Neural cell (in vitro differentiated cells): ENCODE results near the gene SLCO1C1. TPM values are rescaled to one million over a fixed set of nuclear protein-coding genes. Genes with fewer than 3 reads are reported as not detected.

Experiments
- H2AFZ ChIP-seq: fragments of 200-600, 300-800 bp; sonication (generic), shearing (Covaris generic); 2 replicates; pipeline ENCODE4 v1.6.0; 2014; ENCODE audit warnings: low read depth, mild to moderate bottlenecking, antibody characterized with exemption, low read length, moderate library complexity
- H3F3A ChIP-seq: fragments of 200-600 bp; shearing (Covaris generic); 2 replicates; pipeline ENCODE4 v1.6.1; 2016; ENCODE audit warnings: mild to moderate bottlenecking, moderate library complexity, mixed read lengths, antibody characterized with exemption, low read length; ENCODE audit not compliant: insufficient read depth, poor library complexity, severe bottlenecking
- H3K27ac ChIP-seq: fragments of 200-600, 300-800 bp; sonication (generic), shearing (Covaris generic); 2 replicates; pipeline ENCODE4 v1.5.1; 2014; ENCODE audit warnings: mild to moderate bottlenecking, low read length, moderate library complexity
- H3K27me3 ChIP-seq: fragments of 300-800, 200-600 bp; sonication (generic), shearing (Covaris generic); 2 replicates; pipeline ENCODE4 v1.6.0; 2014; ENCODE audit warnings: mild to moderate bottlenecking, low read depth, low read length, moderate library complexity; ENCODE audit not compliant: insufficient read depth
- H3K36me3 ChIP-seq: fragments of 300-800, 200-600 bp; sonication (generic), shearing (Covaris generic); 2 replicates; pipeline ENCODE4 v1.5.1; 2014; ENCODE audit warnings: mild to moderate bottlenecking, antibody characterized with exemption, low read length, moderate library complexity; ENCODE audit not compliant: insufficient read depth
- H3K4me2 ChIP-seq: fragments of 300-800, 200-600 bp; sonication (generic), shearing (Covaris generic); 2 replicates; pipeline ENCODE4 v1.6.0; 2014; ENCODE audit warnings: mild to moderate bottlenecking, low read length
- H3K4me3 ChIP-seq: fragments of 300-800, 200-600 bp; sonication (generic), shearing (Covaris generic); 2 replicates; pipeline ENCODE4 v1.5.1; 2014; ENCODE audit warnings: mild to moderate bottlenecking, low read length, moderate library complexity
- H3K79me2 ChIP-seq: fragments of 200-600 bp; shearing (Covaris generic); replicated peaks from 2 replicates; pipeline ENCODE4 v1.6.0; 2014; ENCODE audit warnings: mild to moderate bottlenecking, low read length, moderate library complexity; ENCODE audit not compliant: insufficient read depth
- H3K9ac ChIP-seq: fragments of 300-800, 200-600 bp; sonication (generic), shearing (Covaris generic); 2 replicates; pipeline ENCODE4 v1.6.1; 2016; ENCODE audit warnings: mild to moderate bottlenecking, low read length, mixed read lengths
- H3K9me2 ChIP-seq: fragments of 200-600 bp; shearing (Covaris generic); 2 replicates; pipeline ENCODE4 v1.6.1; 2016; ENCODE audit warnings: mild to moderate bottlenecking, low read length, mixed read lengths; ENCODE audit not compliant: insufficient read depth
- H3K9me3 ChIP-seq: fragments of 200-600, 300-800 bp; sonication (generic), shearing (Covaris generic); 2 replicates; pipeline ENCODE4 v1.6.1; 2016; ENCODE audit warnings: mild to moderate bottlenecking, mixed run types, low read length, moderate library complexity, mixed read lengths
- H4K20me1 ChIP-seq: fragments of 200-600 bp; shearing (Covaris generic); 2 replicates; pipeline ENCODE4 v1.6.1; 2016; ENCODE audit warnings: mild to moderate bottlenecking, mixed run types; ENCODE audit not compliant: insufficient read depth
- CTCF ChIP-seq: fragments of 450-650 bp; IDR thresholded peaks from 2 replicates; pipeline ENCODE4 v1.5.1; 2014; ENCODE audit warnings: antibody characterized with exemption, mild to moderate bottlenecking, moderate library complexity; ENCODE audit not compliant: poor library complexity, severe bottlenecking
- EP300 ChIP-seq: fragments of 450-650 bp; conservative IDR thresholded peaks from 2 replicates; pipeline ENCODE4 v1.6.1; 2014; ENCODE audit warnings: antibody characterized with exemption, mild to moderate bottlenecking, moderate library complexity; ENCODE audit not compliant: poor library complexity, severe bottlenecking
- EZH2 ChIP-seq: fragments of 200-600, 300-800 bp; shearing (Covaris generic), sonication (generic); IDR thresholded peaks from 2 replicates; pipeline ENCODE4 v1.6.1; 2014; ENCODE audit warnings: antibody characterized with exemption, low read length, borderline replicate concordance, mild to moderate bottlenecking; ENCODE audit not compliant: insufficient read depth, poor library complexity, severe bottlenecking
- MXI1 ChIP-seq: fragments of 450-650 bp; conservative IDR thresholded peaks from 2 replicates; pipeline ENCODE4 v1.6.1; 2014; ENCODE audit warnings: antibody characterized with exemption, mild to moderate bottlenecking; ENCODE audit not compliant: poor library complexity, severe bottlenecking
- POLR2AphosphoS5 ChIP-seq: IDR thresholded peaks from 2 replicates; pipeline ENCODE4 v1.6.1; 2012
- RAD21 ChIP-seq: fragments of 450-650 bp; conservative IDR thresholded peaks from 2 replicates; pipeline ENCODE4 v1.6.1; 2014; ENCODE audit warnings: antibody characterized with exemption, mild to moderate bottlenecking, moderate library complexity
- REST ChIP-seq: IDR thresholded peaks from 2 replicates; pipeline ENCODE4 v1.6.1; 2012; ENCODE audit warnings: borderline replicate concordance
- SMC3 ChIP-seq: fragments of 450-650 bp; conservative IDR thresholded peaks from 2 replicates; pipeline ENCODE4 v1.6.1; 2014; ENCODE audit warnings: antibody characterized with exemption, mild to moderate bottlenecking, moderate library complexity; ENCODE audit not compliant: poor library complexity
- TAF1 ChIP-seq: IDR thresholded peaks from 2 replicates; pipeline ENCODE4 v1.6.1; 2012; ENCODE audit warnings: low read depth
- polyA plus RNA-seq: library from polyadenylated mRNA; depleted of rRNA; stranded (reverse); fragments of >200 nt; gene quantifications from 2 replicates; pipeline ENCODE4 v1.2.3, GENCODE V29; 2014

SLCO1C1 gene
- polyA plus RNA-seq, 1 donor from 2014 or later, result not detected

- Histone ChIP-seq H2AFZ (no peak overlapping the region), H3K27ac (no peak overlapping the region), H4K20me1 (no peaks in the 10 kb centered on the region), H3K79me2 (no peaks in the 10 kb centered on the region), H3K4me2 (no peak overlapping the region), H3K27me3 (no peaks in the 10 kb centered on the region), H3K9ac (no peak overlapping the region), H3K9me3 (no peaks in the 10 kb centered on the region), H3K4me3 (no peak overlapping the region), H3K36me3 (no peaks in the 10 kb centered on the region), H3F3A (no peaks in the 10 kb centered on the region), H3K9me2 (no peaks in the 10 kb centered on the region)
- no peak for TF ChIP-seq POLR2AphosphoS5
- TF ChIP-seq MXI1, result no peak
- TF ChIP-seq RAD21, result no peak
- no peak for TF ChIP-seq REST
- TF ChIP-seq EZH2, result no peak
- TF ChIP-seq EP300, result no peak
- TF ChIP-seq TAF1, result no peak
- no peak for TF ChIP-seq SMC3
- TF ChIP-seq CTCF, result no peak
These were observed 105.0 kb downstream of the SLCO1C1 start for GRCh38 chr12:20800160-20800559.

GRCh38 chr12:20801035-20801434, 105.9 kb downstream of the SLCO1C1 start:
- H3K9me2 ChIP-seq, result no peaks in the 10 kb centered on the region
- no peak overlapping the region for H2AFZ ChIP-seq
- H3K27me3 ChIP-seq, result no peaks in the 10 kb centered on the region
- no peaks in the 10 kb centered on the region for H4K20me1 ChIP-seq
- H3F3A ChIP-seq, result no peaks in the 10 kb centered on the region
- H3K9ac ChIP-seq, result no peak overlapping the region
- TF ChIP-seq CTCF (no peak), TAF1 (no peak), EZH2 (no peak), MXI1 (no peak), RAD21 (no peak), POLR2AphosphoS5 (no peak), REST (no peak), EP300 (no peak), SMC3 (no peak)
- no peaks in the 10 kb centered on the region for H3K36me3 ChIP-seq
- no peak overlapping the region for H3K27ac ChIP-seq
- H3K9me3 ChIP-seq, result no peaks in the 10 kb centered on the region
- no peak overlapping the region for H3K4me2 ChIP-seq
- H3K79me2 ChIP-seq, result no peaks in the 10 kb centered on the region
- H3K4me3 ChIP-seq, result no peak overlapping the region
